ENCODE data around the gene TAB2. TPM values are rescaled to one million over a fixed set of nuclear protein-coding genes. Genes with fewer than 3 reads are reported as not detected.
"Not testable (repeated sequence)": the region's sequence is repeated elsewhere in the genome, so short reads cannot be mapped to it uniquely, and the experiment has no call there.

Gene TAB2
- total RNA-seq, 4 donors from 2014 or later, result 43.6 to 89.9 (median 64.7) TPM

GRCh38 chr6:149443411-149444181 lies 126.1 kb downstream of the TAB2 start:
- 83 to 87% methylated on average over 4 to 8 of the region's 8 CpGs for WGBS, 2 donors (ENCODE audit: low coverage in 1 of 2)
- peaks cover 0 to 9% (median 2%) of the 10 kb centered on the region in 4 donors for H3K4me1 ChIP-seq
- H3K36me3 ChIP-seq, result no peaks in the 10 kb centered on the region
- H3K27me3 ChIP-seq, result no peaks in the 10 kb centered on the region
- H3K27ac ChIP-seq, result no peak overlapping the region
- TF ChIP-seq POLR2A (IDR thresholded peaks at IDR 0.05), result no peak
- TF ChIP-seq EP300 (IDR thresholded peaks at IDR 0.05; ENCODE audit: low read depth), result no peak
- TF ChIP-seq, protein P1, sequence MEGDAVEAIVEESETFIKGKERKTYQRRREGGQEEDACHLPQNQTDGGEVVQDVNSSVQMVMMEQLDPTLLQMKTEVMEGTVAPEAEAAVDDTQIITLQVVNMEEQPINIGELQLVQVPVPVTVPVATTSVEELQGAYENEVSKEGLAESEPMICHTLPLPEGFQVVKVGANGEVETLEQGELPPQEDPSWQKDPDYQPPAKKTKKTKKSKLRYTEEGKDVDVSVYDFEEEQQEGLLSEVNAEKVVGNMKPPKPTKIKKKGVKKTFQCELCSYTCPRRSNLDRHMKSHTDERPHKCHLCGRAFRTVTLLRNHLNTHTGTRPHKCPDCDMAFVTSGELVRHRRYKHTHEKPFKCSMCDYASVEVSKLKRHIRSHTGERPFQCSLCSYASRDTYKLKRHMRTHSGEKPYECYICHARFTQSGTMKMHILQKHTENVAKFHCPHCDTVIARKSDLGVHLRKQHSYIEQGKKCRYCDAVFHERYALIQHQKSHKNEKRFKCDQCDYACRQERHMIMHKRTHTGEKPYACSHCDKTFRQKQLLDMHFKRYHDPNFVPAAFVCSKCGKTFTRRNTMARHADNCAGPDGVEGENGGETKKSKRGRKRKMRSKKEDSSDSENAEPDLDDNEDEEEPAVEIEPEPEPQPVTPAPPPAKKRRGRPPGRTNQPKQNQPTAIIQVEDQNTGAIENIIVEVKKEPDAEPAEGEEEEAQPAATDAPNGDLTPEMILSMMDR (IDR thresholded peaks at IDR 0.05), result no peak
- TF ChIP-seq POLR2AphosphoS5 (IDR thresholded peaks at IDR 0.05), result no peak
- intact Hi-C loops (cut with DNase I; ENCODE audit: low total_unique reads) (no loop called here), in situ Hi-C loops (cut with MboI; ENCODE audit: low pct_ligation_motif_present in 1 of 4, low pct_unique_long_range_greater_than_20kb in 1 of 4, low sequenced_read_pairs in 3 of 4) (loop anchor here in 2 of 4 donors (25.0 kb wide), 2 partner anchors 256 to 881 kb away; no protein-coding TSS in a partner anchor)
- H3K4me3 ChIP-seq, result no peak overlapping the region
- H3K9me3 ChIP-seq, result no peaks in the 10 kb centered on the region
- DNase-seq, result no peak

GRCh38 chr6:149444360-149445094 lies 127.0 kb downstream of the TAB2 start:
- H3K27me3 ChIP-seq; H3K9me3 ChIP-seq; DNase-seq; H3K27ac ChIP-seq; H3K36me3 ChIP-seq; H3K4me3 ChIP-seq; intact Hi-C loops (cut with DNase I; ENCODE audit: low total_unique reads); H3K4me1 ChIP-seq: not testable (repeated sequence)
- 38 to 56% methylated on average over 2 to 3 of the region's 3 CpGs for WGBS, 2 donors (ENCODE audit: low coverage in 1 of 2)
- in situ Hi-C loops (cut with MboI; ENCODE audit: low pct_ligation_motif_present in 1 of 4, low pct_unique_long_range_greater_than_20kb in 1 of 4, low sequenced_read_pairs in 3 of 4), result loop anchor here in 2 of 4 donors (25.0 kb wide), 2 partner anchors 257 to 882 kb away; no protein-coding TSS in a partner anchor

GRCh38 chr6:149445095-149445466 lies 127.6 kb downstream of the TAB2 start:
- no peak overlapping the region for H3K27ac ChIP-seq
- H3K36me3 ChIP-seq, result no peaks in the 10 kb centered on the region
- no peak for DNase-seq
- in situ Hi-C loops (cut with MboI; ENCODE audit: low pct_ligation_motif_present in 1 of 4, low pct_unique_long_range_greater_than_20kb in 1 of 4, low sequenced_read_pairs in 3 of 4), result loop anchor here in 2 of 4 donors (25.0 kb wide), 2 partner anchors 258 to 883 kb away; no protein-coding TSS in a partner anchor
- WGBS, 2 donors (ENCODE audit: low coverage in 1 of 2), result 71% methylated on average over 5 of the region's 6 CpGs; no CpG with 5 or more reads in 1 of the 2 donors
- H3K9me3 ChIP-seq, result no peaks in the 10 kb centered on the region
- peaks cover 0 to 11% (median 4%) of the 10 kb centered on the region in 4 donors for H3K4me1 ChIP-seq
- TF ChIP-seq POLR2A (IDR thresholded peaks at IDR 0.05), result no peak
- H3K4me3 ChIP-seq, result no peak overlapping the region
- intact Hi-C loops (cut with DNase I; ENCODE audit: low total_unique reads), result no loop called here
- H3K27me3 ChIP-seq, result no peaks in the 10 kb centered on the region

DNA sequence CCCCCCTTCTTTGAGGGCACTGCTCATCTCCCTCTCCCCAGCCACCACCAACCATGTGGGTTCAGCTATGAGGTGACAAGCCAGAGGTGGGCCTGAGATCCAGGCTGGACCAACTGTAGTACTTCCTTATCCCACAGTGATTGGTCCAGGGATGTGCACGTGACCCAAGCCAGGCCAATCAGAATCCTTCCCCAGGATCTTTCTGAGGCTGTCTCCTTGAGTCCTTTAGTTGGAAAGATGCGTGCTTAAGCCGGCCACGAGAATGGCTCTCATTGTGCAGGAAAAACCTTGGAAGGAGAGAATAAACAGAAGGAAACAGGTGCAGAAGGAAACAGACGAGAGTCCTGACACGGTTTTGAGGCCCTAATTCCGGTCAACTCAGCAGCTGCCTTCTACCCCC lies 128.1 kb downstream of the TAB2 start:
- Histone ChIP-seq H3K27me3 (no peaks in the 10 kb centered on the region), H3K4me3 (no peak overlapping the region), H3K9me3 (no peaks in the 10 kb centered on the region), H3K4me1 (peaks cover 0 to 16% (median 8%) of the 10 kb centered on the region in 4 donors), H3K36me3 (no peaks in the 10 kb centered on the region), H3K27ac (no peak overlapping the region)
- DNase-seq, result no peak
- in situ Hi-C loops (cut with MboI; ENCODE audit: low pct_ligation_motif_present in 1 of 4, low pct_unique_long_range_greater_than_20kb in 1 of 4, low sequenced_read_pairs in 3 of 4), result loop anchor here in 2 of 4 donors (25.0 kb wide), 2 partner anchors 258 to 883 kb away; no protein-coding TSS in a partner anchor
- TF ChIP-seq, protein P1 (IDR thresholded peaks at IDR 0.05), result no peak
- no peak for TF ChIP-seq POLR2AphosphoS5 (IDR thresholded peaks at IDR 0.05)
- no peak for TF ChIP-seq POLR2A (IDR thresholded peaks at IDR 0.05)
- no peak for TF ChIP-seq EP300 (IDR thresholded peaks at IDR 0.05; ENCODE audit: low read depth)
- 91% methylated on average over 7 of the region's 7 CpGs; no CpG with 5 or more reads in 1 of the 2 donors for WGBS, 2 donors (ENCODE audit: low coverage in 1 of 2)
- intact Hi-C loops (cut with DNase I; ENCODE audit: low total_unique reads), result no loop called here
